Naive thymus-derived CD4-positive, alpha-beta T cell (primary cell): Measurements from ENCODE around the gene ZBTB20. TPM values are rescaled to one million over a fixed set of nuclear protein-coding genes. Genes with fewer than 3 reads are reported as not detected.
A peak's percentile ranks its signal among the peaks of the same experiment; 100 is the strongest.

Experiments
- ATAC-seq: fragments of 150-1000 bp; cut with Tn5 transposase; 2 replicates; pipeline ENCODE4 v1.10.0; 2021; ENCODE audit warnings: mild to moderate bottlenecking, moderate library complexity
- CTCF ChIA-PET: fragments of 350-600 bp; sonication (Branson Sonifier 250); formaldehyde crosslinking; loops from one replicate; lab custom pipeline; 2021; ENCODE audit warnings: antibody characterized with exemption; lab: Charles Lee
- POLR2A ChIA-PET: fragments of 350-600 bp; sonication (Branson Sonifier 250); formaldehyde crosslinking; loops from one replicate; lab custom pipeline; 2021; ENCODE audit warnings: antibody characterized with exemption, inconsistent platforms; lab: Charles Lee
- DNase-seq, 9 donors: peaks; one replicate each; pipeline versions ENCODE4 v3.0.0 to v3.0.0-alpha.2; 2020 to 2022; ENCODE audit warnings: mixed read lengths in 1 of 9
- H3K27ac ChIP-seq: one replicate; pipeline ENCODE4 v1.7.0; 2013; ENCODE audit warnings: mild to moderate bottlenecking, low read depth, low read length, moderate library complexity
- H3K27me3 ChIP-seq, 2 donors: one replicate each; pipeline ENCODE4 v1.7.0; 2013; ENCODE audit warnings: low read length in 2 of 2, mild to moderate bottlenecking in 2 of 2, moderate library complexity in 2 of 2; ENCODE audit not compliant: control insufficient read depth in 2 of 2, insufficient read depth in 2 of 2
- H3K36me3 ChIP-seq, 3 experiments: 1 replicate in 2 of 3; 2 replicates in 1 of 3; pipeline ENCODE4 v1.7.0; 2013; ENCODE audit warnings: low read length in 3 of 3, mild to moderate bottlenecking in 3 of 3, moderate library complexity in 1 of 3; ENCODE audit not compliant: insufficient read depth in 3 of 3, control insufficient read depth in 2 of 3
- H3K4me1 ChIP-seq, 2 donors: one replicate each; pipeline ENCODE4 v1.7.0; 2013; ENCODE audit warnings: low read length in 2 of 2, mild to moderate bottlenecking in 2 of 2, moderate library complexity in 1 of 2; ENCODE audit not compliant: control insufficient read depth in 2 of 2, insufficient read depth in 2 of 2
- H3K4me3 ChIP-seq: 2 replicates; pipeline ENCODE4 v1.7.0; 2013; ENCODE audit warnings: mild to moderate bottlenecking, low read length
- H3K9me3 ChIP-seq, 3 experiments: 1 replicate in 2 of 3; 2 replicates in 1 of 3; pipeline ENCODE4 v1.7.0; 2013; ENCODE audit warnings: low read length in 3 of 3; ENCODE audit not compliant: control insufficient read depth in 2 of 3
- H3K27ac Mint-ChIP-seq, 9 donors: one replicate each; pipeline ENCODE4 v1.8.0; 2020 to 2022; ENCODE audit warnings: mixed read lengths in 9 of 9, mild to moderate bottlenecking in 8 of 9, moderate library complexity in 5 of 9, inconsistent platforms in 2 of 9
- H3K27me3 Mint-ChIP-seq, 5 donors: one replicate each; pipeline ENCODE4 v1.8.0; 2021 to 2022; ENCODE audit warnings: mixed read lengths in 5 of 5, mild to moderate bottlenecking in 1 of 5
- H3K36me3 Mint-ChIP-seq, 5 donors: one replicate each; pipeline ENCODE4 v1.8.0; 2020 to 2022; ENCODE audit warnings: mixed read lengths in 5 of 5, mild to moderate bottlenecking in 3 of 5, inconsistent platforms in 1 of 5
- H3K4me1 Mint-ChIP-seq, 7 donors: one replicate each; pipeline ENCODE4 v1.8.0; 2020 to 2022; ENCODE audit warnings: mixed read lengths in 7 of 7, mild to moderate bottlenecking in 3 of 7, inconsistent platforms in 1 of 7
- H3K4me3 Mint-ChIP-seq, 10 donors: one replicate each; pipeline ENCODE4 v1.8.0; 2020 to 2022; ENCODE audit warnings: mild to moderate bottlenecking in 10 of 10, mixed read lengths in 10 of 10, moderate library complexity in 6 of 10, inconsistent platforms in 2 of 10
- H3K9me3 Mint-ChIP-seq, 11 donors: one replicate each; pipeline ENCODE4 v1.8.0; 2020 to 2022; ENCODE audit warnings: mixed read lengths in 11 of 11, mild to moderate bottlenecking in 4 of 11, inconsistent platforms in 1 of 11, moderate library complexity in 1 of 11
- intact Hi-C, 2 donors: fragments of 100-400 bp; cut with micrococcal nuclease; formaldehyde crosslinking; loops; one replicate each; pipeline ENCODE4 v1.15.1; 2023
- polyA plus RNA-seq, 2 donors: library from polyadenylated mRNA; unstranded; fragments of 300-500 nt; fragmentation: Illumina TruSeq; gene quantifications; one replicate each; pipeline ENCODE4 v1.2.3, GENCODE V29; 2021
- total RNA-seq, 6 experiments: library from RNA in 5 of 6; stranded (reverse) in 5 of 6; gene quantifications; 1 replicate in 5 of 6; 2 replicates in 1 of 6; pipeline ENCODE4 v1.2.3 and lab custom pipeline; 2021 to 2026

The ZBTB20 gene
- total and polyA plus RNA-seq, 7 experiments from 2014 or later, result 14.9 to 69.5 (median 59.2) TPM

GRCh38 chr3:114356525-114356924, 790.6 kb downstream of the ZBTB20 start:
- peaks cover 0 to 4% (median 0%) of the 10 kb centered on the region in 3 experiments for H3K36me3 ChIP-seq
- POLR2A ChIA-PET, result no interaction called here
- no peaks in the 10 kb centered on the region for H3K9me3 Mint-ChIP-seq
- intact Hi-C loops, result no loop called here
- H3K4me3 ChIP-seq, result no peak overlapping the region
- no peak overlapping the region for H3K4me3 Mint-ChIP-seq
- no peaks in the 10 kb centered on the region for H3K4me1 Mint-ChIP-seq
- peaks cover 0 to 21% (median 6%) of the 10 kb centered on the region in 5 donors for H3K36me3 Mint-ChIP-seq
- ATAC-seq (no peak), DNase-seq (no peak)
- CTCF ChIA-PET, result no interaction called here
- no peaks in the 10 kb centered on the region for H3K27me3 Mint-ChIP-seq
- no peaks in the 10 kb centered on the region for H3K4me1 ChIP-seq
- no peak overlapping the region for H3K27ac ChIP-seq
- peak overlapping the region in 2 of 9 donors; percentile 1 to 8 for H3K27ac Mint-ChIP-seq
- no peaks in the 10 kb centered on the region for H3K27me3 ChIP-seq
- H3K9me3 ChIP-seq, result no peaks in the 10 kb centered on the region

DNA sequence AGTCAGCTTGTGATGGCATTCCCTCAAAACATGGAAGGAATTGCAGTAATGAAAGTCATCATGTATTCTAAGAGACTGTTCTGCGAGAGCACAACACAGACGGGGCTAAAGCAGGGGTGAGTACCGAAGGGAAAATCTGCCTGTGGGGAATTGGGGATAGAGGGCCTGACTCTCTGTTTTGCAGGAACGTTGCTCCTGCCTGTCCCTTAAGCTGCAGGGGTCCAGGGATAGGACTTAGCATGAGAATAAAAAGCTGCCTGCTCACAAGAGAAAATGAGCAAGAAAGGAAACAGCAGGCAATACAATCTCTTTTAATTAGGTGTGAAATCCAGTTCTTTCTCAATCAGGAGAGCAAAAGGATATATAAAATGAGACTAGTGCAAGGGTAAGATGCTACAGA, 791.0 kb downstream of the ZBTB20 start:
- Histone ChIP-seq H3K27ac (no peak overlapping the region), H3K9me3 (no peaks in the 10 kb centered on the region), H3K27me3 (no peaks in the 10 kb centered on the region), H3K4me1 (no peaks in the 10 kb centered on the region), H3K4me3 (no peak overlapping the region), H3K36me3 (peaks cover 0 to 9% (median 0%) of the 10 kb centered on the region in 3 experiments)
- no peaks in the 10 kb centered on the region for H3K4me1 Mint-ChIP-seq
- ATAC-seq, result no peak
- H3K27me3 Mint-ChIP-seq, result no peaks in the 10 kb centered on the region
- no peaks in the 10 kb centered on the region for H3K9me3 Mint-ChIP-seq
- ChIA-PET POLR2A (no interaction called here), CTCF (no interaction called here)
- DNase-seq, result no peak
- no peak overlapping the region for H3K27ac Mint-ChIP-seq
- no peak overlapping the region for H3K4me3 Mint-ChIP-seq
- intact Hi-C loops, result no loop called here
- H3K36me3 Mint-ChIP-seq, result peaks cover 0 to 23% (median 6%) of the 10 kb centered on the region in 5 donors

DNA sequence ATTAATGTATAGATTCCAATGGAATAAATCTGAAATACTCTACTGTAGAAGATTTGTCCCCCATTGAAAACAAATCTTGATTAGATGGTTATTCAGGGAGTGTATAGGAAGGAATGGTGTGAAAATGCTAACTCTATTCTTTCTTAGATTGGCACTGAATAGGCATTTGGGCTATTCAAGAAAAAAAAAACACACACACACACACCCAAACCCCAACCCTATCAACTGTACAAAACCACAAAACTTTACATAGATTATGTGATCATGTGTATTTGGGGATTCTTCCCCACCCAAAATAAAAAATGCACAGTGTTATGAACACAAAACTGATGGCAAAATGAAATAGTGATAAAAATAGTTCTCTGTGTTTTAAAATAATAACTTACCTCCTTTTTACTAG, 791.4 kb downstream of the ZBTB20 start:
- Mint-ChIP-seq H3K4me3 (no peak overlapping the region), H3K27ac (no peak overlapping the region), H3K27me3 (no peaks in the 10 kb centered on the region), H3K36me3 (peaks cover 0 to 27% (median 10%) of the 10 kb centered on the region in 5 donors), H3K9me3 (no peaks in the 10 kb centered on the region), H3K4me1 (no peaks in the 10 kb centered on the region)
- intact Hi-C loops, result no loop called here
- H3K36me3 ChIP-seq, result peaks cover 0 to 13% (median 0%) of the 10 kb centered on the region in 3 experiments
- no peak overlapping the region for H3K4me3 ChIP-seq
- ChIA-PET POLR2A (no interaction called here), CTCF (no interaction called here)
- no peak overlapping the region for H3K27ac ChIP-seq
- ATAC-seq (no peak), DNase-seq (no peak)
- H3K9me3 ChIP-seq, result no peaks in the 10 kb centered on the region
- no peaks in the 10 kb centered on the region for H3K27me3 ChIP-seq
- H3K4me1 ChIP-seq, result no peaks in the 10 kb centered on the region

- no peak overlapping the region for H3K27ac ChIP-seq
- peaks cover 0 to 5% (median 0%) of the 10 kb centered on the region in 7 donors for H3K4me1 Mint-ChIP-seq
- H3K9me3 ChIP-seq, result no peaks in the 10 kb centered on the region
- peaks cover 0 to 28% (median 0%) of the 10 kb centered on the region in 3 experiments for H3K36me3 ChIP-seq
- ATAC-seq (no peak), DNase-seq (no peak)
- peaks cover 0 to 56% (median 31%) of the 10 kb centered on the region in 5 donors for H3K36me3 Mint-ChIP-seq
- intact Hi-C loops, result no loop called here
- no peak overlapping the region for H3K27ac Mint-ChIP-seq
- H3K27me3 ChIP-seq, result no peaks in the 10 kb centered on the region
- no peaks in the 10 kb centered on the region for H3K27me3 Mint-ChIP-seq
- H3K4me1 ChIP-seq, result no peaks in the 10 kb centered on the region
- H3K4me3 ChIP-seq, result no peak overlapping the region
- no peak overlapping the region for H3K4me3 Mint-ChIP-seq
- CTCF ChIA-PET, result no interaction called here
- H3K9me3 Mint-ChIP-seq, result no peaks in the 10 kb centered on the region
- POLR2A ChIA-PET, result no interaction called here
Measured at GRCh38 chr3:114351822-114352145, 795.3 kb downstream of the ZBTB20 start.

DNA sequence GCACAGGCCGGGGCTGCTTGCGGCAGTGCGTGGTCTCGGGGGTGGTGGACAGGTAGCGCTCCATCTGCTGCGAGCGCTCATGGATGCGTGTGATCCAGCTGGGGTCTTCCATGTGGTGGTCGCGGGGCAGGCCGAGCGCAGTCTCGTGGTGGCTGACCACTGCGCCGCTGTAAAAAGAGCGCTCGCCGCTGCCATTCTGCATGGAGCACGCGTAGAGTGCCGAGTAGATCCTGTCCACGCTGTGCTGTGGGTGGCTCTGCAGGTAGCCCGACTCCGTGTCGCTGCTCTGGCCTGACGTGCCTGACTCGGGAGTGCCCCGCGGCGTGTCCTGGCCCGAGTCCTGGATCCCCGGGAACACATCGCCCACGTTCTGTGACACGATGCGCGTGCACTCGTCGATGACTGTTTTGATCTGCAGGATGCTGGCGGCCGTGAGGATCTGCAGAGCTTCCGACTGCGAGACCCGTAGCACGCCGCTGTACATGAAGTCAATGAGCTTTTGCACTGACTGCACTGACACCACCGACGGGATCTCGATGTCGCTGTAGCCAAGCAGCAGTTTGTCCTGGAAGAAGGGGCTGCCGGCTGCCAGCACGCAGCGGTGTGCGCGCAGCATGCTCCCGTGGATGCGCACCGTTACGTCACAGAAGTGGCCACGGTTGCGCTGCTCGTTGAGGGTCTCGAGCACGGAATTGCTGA, 795.8 kb downstream of the ZBTB20 start:
- Histone ChIP-seq H3K4me1 (no peaks in the 10 kb centered on the region), H3K9me3 (no peaks in the 10 kb centered on the region), H3K4me3 (no peak overlapping the region), H3K36me3 (peaks cover 0 to 28% (median 0%) of the 10 kb centered on the region in 3 experiments), H3K27ac (no peak overlapping the region), H3K27me3 (no peaks in the 10 kb centered on the region)
- CTCF ChIA-PET, result no interaction called here
- H3K27me3 Mint-ChIP-seq, result no peaks in the 10 kb centered on the region
- no peak overlapping the region for H3K4me3 Mint-ChIP-seq
- no peaks in the 10 kb centered on the region for H3K9me3 Mint-ChIP-seq
- H3K27ac Mint-ChIP-seq, result no peak overlapping the region
- intact Hi-C loops, result no loop called here
- peaks cover 0 to 55% (median 31%) of the 10 kb centered on the region in 5 donors for H3K36me3 Mint-ChIP-seq
- DNase-seq (no peak), ATAC-seq (no peak)
- peaks cover 0 to 5% (median under 1%) of the 10 kb centered on the region in 7 donors for H3K4me1 Mint-ChIP-seq
- POLR2A ChIA-PET, result no interaction called here

GRCh38 chr3:114350690-114351089, 796.4 kb downstream of the ZBTB20 start:
- intact Hi-C loops, result no loop called here
- Mint-ChIP-seq H3K9me3 (no peaks in the 10 kb centered on the region), H3K4me1 (peaks cover 0 to 11% (median 6%) of the 10 kb centered on the region in 7 donors), H3K36me3 (peaks cover 0 to 57% (median 37%) of the 10 kb centered on the region in 5 donors), H3K27me3 (no peaks in the 10 kb centered on the region), H3K4me3 (no peak overlapping the region), H3K27ac (no peak overlapping the region)
- Histone ChIP-seq H3K9me3 (no peaks in the 10 kb centered on the region), H3K27ac (no peak overlapping the region), H3K36me3 (peaks cover 0 to 28% (median 0%) of the 10 kb centered on the region in 3 experiments), H3K4me3 (no peak overlapping the region), H3K4me1 (no peaks in the 10 kb centered on the region), H3K27me3 (no peaks in the 10 kb centered on the region)
- DNase-seq, result no peak
- ChIA-PET CTCF (no interaction called here), POLR2A (no interaction called here)
- ATAC-seq, result no peak

GRCh38 chr3:114350271-114350670, 796.8 kb downstream of the ZBTB20 start:
- intact Hi-C loops, result no loop called here
- no peak overlapping the region for H3K27ac Mint-ChIP-seq
- CTCF ChIA-PET, result no interaction called here

More at GRCh38 chr3:114350271-114350670, 796.8 kb downstream of the ZBTB20 start:
- Mint-ChIP-seq H3K4me1 (peaks cover 0 to 12% (median 6%) of the 10 kb centered on the region in 7 donors), H3K9me3 (no peaks in the 10 kb centered on the region), H3K4me3 (no peak overlapping the region), H3K36me3 (peaks cover 0 to 59% (median 39%) of the 10 kb centered on the region in 5 donors), H3K27me3 (no peaks in the 10 kb centered on the region)
- DNase-seq, result no peak
- Histone ChIP-seq H3K27me3 (no peaks in the 10 kb centered on the region), H3K27ac (no peak overlapping the region), H3K4me3 (no peak overlapping the region), H3K4me1 (no peaks in the 10 kb centered on the region), H3K9me3 (no peaks in the 10 kb centered on the region), H3K36me3 (peaks cover 0 to 28% (median 0%) of the 10 kb centered on the region in 3 experiments)
- ATAC-seq, result no peak
- POLR2A ChIA-PET, result no interaction called here
